ENCODE data around the gene TNFRSF21. TPM values are rescaled to one million over a fixed set of nuclear protein-coding genes. Genes with fewer than 3 reads are reported as not detected.
A peak's percentile ranks its signal among the peaks of the same experiment; 100 is the strongest.

TNFRSF21 gene, protein sequence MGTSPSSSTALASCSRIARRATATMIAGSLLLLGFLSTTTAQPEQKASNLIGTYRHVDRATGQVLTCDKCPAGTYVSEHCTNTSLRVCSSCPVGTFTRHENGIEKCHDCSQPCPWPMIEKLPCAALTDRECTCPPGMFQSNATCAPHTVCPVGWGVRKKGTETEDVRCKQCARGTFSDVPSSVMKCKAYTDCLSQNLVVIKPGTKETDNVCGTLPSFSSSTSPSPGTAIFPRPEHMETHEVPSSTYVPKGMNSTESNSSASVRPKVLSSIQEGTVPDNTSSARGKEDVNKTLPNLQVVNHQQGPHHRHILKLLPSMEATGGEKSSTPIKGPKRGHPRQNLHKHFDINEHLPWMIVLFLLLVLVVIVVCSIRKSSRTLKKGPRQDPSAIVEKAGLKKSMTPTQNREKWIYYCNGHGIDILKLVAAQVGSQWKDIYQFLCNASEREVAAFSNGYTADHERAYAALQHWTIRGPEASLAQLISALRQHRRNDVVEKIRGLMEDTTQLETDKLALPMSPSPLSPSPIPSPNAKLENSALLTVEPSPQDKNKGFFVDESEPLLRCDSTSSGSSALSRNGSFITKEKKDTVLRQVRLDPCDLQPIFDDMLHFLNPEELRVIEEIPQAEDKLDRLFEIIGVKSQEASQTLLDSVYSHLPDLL
- 2.4 and 4.7 TPM in 2 replicates for total RNA-seq (2011; cell fraction: chromatin; rRNA removed; ENCODE audit: low replicate concordance)
- 3.3 and 3.5 TPM in 2 replicates for total RNA-seq (2011; cell fraction: nucleolus; rRNA removed)
- 4.5 and 7.1 TPM in 2 replicates for total RNA-seq (2011; cell fraction: nucleoplasm; rRNA removed)
- total RNA-seq (2014; rRNA removed) (2.2 and 3.0 TPM in 2 replicates), total RNA-seq (2014; rRNA removed; fragmentation: Illumina TruSeq; extraction: Trizol) (2.7 and 3.2 TPM in 2 replicates), total RNA-seq (2015; rRNA removed; fragmentation: Illumina TruSeq; extraction: Trizol) (2.9 and 3.0 TPM in 2 replicates), total RNA-seq (2021) (5.5 and 5.7 TPM in 2 replicates), polyA plus RNA-seq (2011; rRNA removed) (1.3 and 2.2 TPM in 2 replicates), polyA plus RNA-seq (2014; fragmentation: Illumina TruSeq; extraction: Trizol) (3.9 and 4.8 TPM in 2 replicates), polyA plus RNA-seq (2014; fragmentation: Nextera tagmentation; extraction: Ambion mirVana) (under 1 TPM; 0.63 to 0.67 TPM), polyA plus RNA-seq (2014; rRNA removed) (1.4 and 2.0 TPM in 2 replicates), polyA minus RNA-seq (2011; rRNA and poly(A)+ RNA removed) (6.3 and 10.1 TPM in 2 replicates), Bru-seq, nascent RNA (percentile 68 among the genes with signal in this experiment), BruChase-seq, experiment 1, labeled RNA remaining after a 2-hour chase (percentile 54 among the genes with signal in this experiment), BruChase-seq, experiment 2, labeled RNA remaining after a 6-hour chase (percentile 56 among the genes with signal in this experiment)
- polyA plus RNA-seq (2011; cell fraction: cytosol; rRNA removed) = 1.5 and 2.8 TPM in 2 replicates
- 0.70 and 2.1 TPM in 2 replicates for polyA plus RNA-seq (2011; cell fraction: nucleus; rRNA removed)
- polyA plus RNA-seq (2012) = 2.4 and 3.2 TPM in 2 replicates
- 3.0 and 6.8 TPM in 2 replicates for polyA minus RNA-seq (2011; cell fraction: cytosol; rRNA and poly(A)+ RNA removed)
- 2.4 and 3.5 TPM in 2 replicates for polyA minus RNA-seq (2011; cell fraction: nucleus; rRNA and poly(A)+ RNA removed)
- long read RNA-seq, experiment 1, transcript TNFRSF21-201 (6 exons, 3,595 nt) = major isoform, 10 of 22 reads
- long read RNA-seq, experiment 1, partial matches to known transcripts = 10 of 22 reads
- long read RNA-seq, experiment 1, other reads (novel, unspliced or antisense) = 2 of 22 reads
- long read RNA-seq, experiment 2, partial matches to known transcripts = 0 of 2 reads
- long read RNA-seq, experiment 2, other reads (novel, unspliced or antisense) = 2 of 2 reads
- long read RNA-seq, experiment 3, partial matches to known transcripts = 1 of 1 reads
- long read RNA-seq, experiment 3, other reads (novel, unspliced or antisense) = 0 of 1 reads

DNA sequence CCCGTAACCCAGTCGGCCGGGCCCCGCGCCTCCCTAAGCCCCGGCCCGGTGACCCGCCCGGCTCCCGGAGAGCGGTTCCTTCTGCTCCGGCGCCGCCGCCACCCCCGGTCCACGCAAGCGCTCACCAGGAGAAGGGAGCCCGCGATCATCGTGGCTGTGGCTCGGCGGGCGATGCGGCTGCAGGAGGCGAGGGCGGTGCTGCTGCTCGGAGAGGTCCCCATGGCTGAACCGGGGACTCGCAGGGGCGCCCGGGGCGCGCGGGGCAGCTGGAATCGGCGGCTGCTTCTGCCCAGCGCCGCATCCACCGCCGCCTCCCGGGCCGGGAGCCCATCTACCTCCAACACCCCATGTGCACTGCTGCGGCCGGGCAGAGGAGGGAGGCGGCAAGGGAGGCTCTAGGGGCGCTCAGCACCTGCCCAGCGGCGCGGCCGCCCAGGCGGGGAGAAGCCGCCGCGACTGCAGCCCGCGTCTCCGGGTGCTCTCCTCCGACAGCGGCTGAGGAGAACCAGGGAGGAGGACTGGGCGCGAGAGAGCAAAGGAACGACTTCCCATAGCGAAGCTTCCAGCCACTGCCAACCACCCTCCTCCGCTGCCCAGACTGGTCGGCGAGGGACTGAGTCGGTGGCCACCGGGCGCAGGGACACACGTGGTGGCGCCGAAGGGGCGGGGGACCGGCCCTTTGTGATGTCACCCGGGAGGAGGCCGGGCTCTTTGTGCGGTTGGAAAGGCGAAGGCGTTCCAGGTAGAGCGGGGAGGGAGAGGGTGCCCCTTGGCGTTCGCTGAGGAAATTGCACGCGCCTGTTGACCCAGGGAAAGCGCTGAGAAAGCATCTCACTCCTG, at the start of gene TNFRSF21:
Gene TNFRSF21 (minus strand): TSS at position 615 of the 840 bp plus-strand sequence. CDS start 394 bp downstream, at position 221.
- intact Hi-C loops (cut with micrococcal nuclease) = loop anchor here (1.0 to 2.0 kb wide), 3 partner anchors 67 to 461 kb away; no protein-coding TSS in a partner anchor
- peak within 1 kb of the TSS; percentile 87 for H2AFZ ChIP-seq (ENCODE audit: low read depth, low read length)
- peak within 1 kb of the TSS; percentile 73 for H3K4me2 ChIP-seq (ENCODE audit: insufficient read depth, low read length)
- H4K20me1 ChIP-seq (replicated peaks; ENCODE audit: control insufficient read depth, insufficient read depth, low read length) = no peaks in the 10 kb centered on the region
- H3K9me1 ChIP-seq (ENCODE audit: control insufficient read depth, insufficient read depth, low read length) = no peaks in the 10 kb centered on the region
- DNase-seq (ENCODE audit: extremely low read depth in 1 of 4, low spot score in 3 of 4) (peak; percentile 95 to 97 (median 96)), ATAC-seq (peak; percentile 99), FAIRE-seq (peak; percentile 93)
- WGBS (ENCODE audit: insufficient coverage, low coverage, missing lambda C conversion rate) = 1% methylated on average over 67 of the region's 86 CpGs
- no peaks in the 10 kb centered on the region for H3K36me3 ChIP-seq (ENCODE audit: control insufficient read depth, insufficient read depth, low read length)
- in situ Hi-C loops (cut with MboI) = loop anchor here (5.0 to 10.0 kb wide), 2 partner anchors 212 to 465 kb away; no protein-coding TSS in a partner anchor
- H3K4me3 ChIP-seq = peak within 1 kb of the TSS; percentile 61
- H3K9me3 ChIP-seq (replicated peaks; ENCODE audit: control insufficient read depth, insufficient read depth, low read depth, low read length) = no peaks in the 10 kb centered on the region
- POLR2A ChIA-PET = interaction anchor here (0.7 to 1.0 kb wide), 2 partner anchors 40 to 211 kb away, joined by 3 to 4 read pairs; no protein-coding TSS in a partner anchor
- H3K79me2 ChIP-seq (ENCODE audit: control insufficient read depth, insufficient read depth, low read length) = no peaks in the 10 kb centered on the region
- H3K27me3 ChIP-seq (ENCODE audit: control insufficient read depth in 2 of 2, insufficient read depth in 2 of 2, low read length in 2 of 2) = peaks cover 11 to 15% of the 10 kb centered on the region in 2 experiments
- peak within 1 kb of the TSS; percentile 37 to 93; a peak in 3 of 4 replicates for H3K9ac ChIP-seq (ENCODE audit: insufficient read depth in 1 of 2, low read depth in 2 of 2, low read length in 2 of 2)
- H3K27ac ChIP-seq (ENCODE audit: extremely low read depth, low read depth, low read length) = no peak within 1 kb of the TSS
- CTCF ChIA-PET (ENCODE audit: low intra/inter-chr PET ratio) = interaction anchor here (0.8 to 2.8 kb wide), 3 partner anchors 212 to 425 kb away, joined by 3 to 57 read pairs (median 4); no protein-coding TSS in a partner anchor
- peaks cover 0 to 15% of the 10 kb centered on the region in 2 experiments; a peak in 3 of 5 replicates for H3K4me1 ChIP-seq (replicated peaks in 1 of 2; ENCODE audit: control insufficient read depth in 2 of 2, insufficient read depth in 2 of 2, low read length in 2 of 2)
- TSS peak; percentile 45 for BruUV-seq (replicated peaks)
- TF ChIP-seq, protein P1, sequence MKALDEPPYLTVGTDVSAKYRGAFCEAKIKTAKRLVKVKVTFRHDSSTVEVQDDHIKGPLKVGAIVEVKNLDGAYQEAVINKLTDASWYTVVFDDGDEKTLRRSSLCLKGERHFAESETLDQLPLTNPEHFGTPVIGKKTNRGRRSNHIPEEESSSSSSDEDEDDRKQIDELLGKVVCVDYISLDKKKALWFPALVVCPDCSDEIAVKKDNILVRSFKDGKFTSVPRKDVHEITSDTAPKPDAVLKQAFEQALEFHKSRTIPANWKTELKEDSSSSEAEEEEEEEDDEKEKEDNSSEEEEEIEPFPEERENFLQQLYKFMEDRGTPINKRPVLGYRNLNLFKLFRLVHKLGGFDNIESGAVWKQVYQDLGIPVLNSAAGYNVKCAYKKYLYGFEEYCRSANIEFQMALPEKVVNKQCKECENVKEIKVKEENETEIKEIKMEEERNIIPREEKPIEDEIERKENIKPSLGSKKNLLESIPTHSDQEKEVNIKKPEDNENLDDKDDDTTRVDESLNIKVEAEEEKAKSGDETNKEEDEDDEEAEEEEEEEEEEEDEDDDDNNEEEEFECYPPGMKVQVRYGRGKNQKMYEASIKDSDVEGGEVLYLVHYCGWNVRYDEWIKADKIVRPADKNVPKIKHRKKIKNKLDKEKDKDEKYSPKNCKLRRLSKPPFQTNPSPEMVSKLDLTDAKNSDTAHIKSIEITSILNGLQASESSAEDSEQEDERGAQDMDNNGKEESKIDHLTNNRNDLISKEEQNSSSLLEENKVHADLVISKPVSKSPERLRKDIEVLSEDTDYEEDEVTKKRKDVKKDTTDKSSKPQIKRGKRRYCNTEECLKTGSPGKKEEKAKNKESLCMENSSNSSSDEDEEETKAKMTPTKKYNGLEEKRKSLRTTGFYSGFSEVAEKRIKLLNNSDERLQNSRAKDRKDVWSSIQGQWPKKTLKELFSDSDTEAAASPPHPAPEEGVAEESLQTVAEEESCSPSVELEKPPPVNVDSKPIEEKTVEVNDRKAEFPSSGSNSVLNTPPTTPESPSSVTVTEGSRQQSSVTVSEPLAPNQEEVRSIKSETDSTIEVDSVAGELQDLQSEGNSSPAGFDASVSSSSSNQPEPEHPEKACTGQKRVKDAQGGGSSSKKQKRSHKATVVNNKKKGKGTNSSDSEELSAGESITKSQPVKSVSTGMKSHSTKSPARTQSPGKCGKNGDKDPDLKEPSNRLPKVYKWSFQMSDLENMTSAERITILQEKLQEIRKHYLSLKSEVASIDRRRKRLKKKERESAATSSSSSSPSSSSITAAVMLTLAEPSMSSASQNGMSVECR (CRISPR knock-in tag; IDR thresholded peaks at IDR 0.05) = peak; percentile 85
- TF ChIP-seq, protein P2, sequence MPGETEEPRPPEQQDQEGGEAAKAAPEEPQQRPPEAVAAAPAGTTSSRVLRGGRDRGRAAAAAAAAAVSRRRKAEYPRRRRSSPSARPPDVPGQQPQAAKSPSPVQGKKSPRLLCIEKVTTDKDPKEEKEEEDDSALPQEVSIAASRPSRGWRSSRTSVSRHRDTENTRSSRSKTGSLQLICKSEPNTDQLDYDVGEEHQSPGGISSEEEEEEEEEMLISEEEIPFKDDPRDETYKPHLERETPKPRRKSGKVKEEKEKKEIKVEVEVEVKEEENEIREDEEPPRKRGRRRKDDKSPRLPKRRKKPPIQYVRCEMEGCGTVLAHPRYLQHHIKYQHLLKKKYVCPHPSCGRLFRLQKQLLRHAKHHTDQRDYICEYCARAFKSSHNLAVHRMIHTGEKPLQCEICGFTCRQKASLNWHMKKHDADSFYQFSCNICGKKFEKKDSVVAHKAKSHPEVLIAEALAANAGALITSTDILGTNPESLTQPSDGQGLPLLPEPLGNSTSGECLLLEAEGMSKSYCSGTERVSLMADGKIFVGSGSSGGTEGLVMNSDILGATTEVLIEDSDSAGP (CRISPR knock-in tag; IDR thresholded peaks at IDR 0.05) = no peak
- TF ChIP-seq ZNF316 (IDR thresholded peaks at IDR 0.05) (peak; percentile 62), MYNN (IDR thresholded peaks at IDR 0.05) (peak; percentile 36; the same call in 1 of the 2 replicates), MYNN (CRISPR knock-in tag; IDR thresholded peaks at IDR 0.05) (no peak), HDAC6 (IDR thresholded peaks at IDR 0.05; ENCODE audit: low read depth, low read length) (peak; percentile 59; the same call in 1 of the 2 replicates)
